Smooth muscle cell (in vitro differentiated cells): ENCODE results near the gene TMC6. TPM values are rescaled to one million over a fixed set of nuclear protein-coding genes. Genes with fewer than 3 reads are reported as not detected.
A peak's percentile ranks its signal among the peaks of the same experiment; 100 is the strongest.

Experiments
- DNase-seq: peaks from one replicate; lab custom pipeline; 2025; ENCODE audit not compliant: unreplicated experiment; lab: John Stamatoyannopoulos, UW
- H2AFZ ChIP-seq: fragments of 200-600 bp; sonication (generic); 2 replicates; pipeline ENCODE4 v1.6.0; 2016; ENCODE audit warnings: antibody characterized with exemption, low read depth, mild to moderate bottlenecking
- H3F3A ChIP-seq: fragments of 200-600 bp; sonication (generic); 2 replicates; pipeline ENCODE4 v1.6.0; 2017; ENCODE audit warnings: antibody characterized with exemption, low read depth
- H3K27ac ChIP-seq: fragments of 200-600 bp; sonication (generic); 2 replicates; pipeline ENCODE4 v1.5.1; 2016; ENCODE audit warnings: low read depth, mild to moderate bottlenecking
- H3K27me3 ChIP-seq: fragments of 200-600 bp; sonication (generic); 2 replicates; pipeline ENCODE4 v1.6.1; 2016; ENCODE audit warnings: low read depth, mild to moderate bottlenecking
- H3K36me3 ChIP-seq: fragments of 200-600 bp; sonication (generic); 2 replicates; pipeline ENCODE4 v1.5.1; 2016; ENCODE audit warnings: low read depth
- H3K4me1 ChIP-seq: fragments of 200-600 bp; sonication (generic); 2 replicates; pipeline ENCODE4 v1.5.1; 2016; ENCODE audit warnings: low read depth
- H3K4me2 ChIP-seq: fragments of 200-600 bp; sonication (generic); 2 replicates; pipeline ENCODE4 v1.6.0; 2016; ENCODE audit warnings: mild to moderate bottlenecking
- H3K4me3 ChIP-seq: fragments of 200-600 bp; sonication (generic); 2 replicates; pipeline ENCODE4 v1.5.1; 2016; ENCODE audit warnings: mild to moderate bottlenecking
- H3K79me2 ChIP-seq: fragments of 200-600 bp; sonication (generic); 2 replicates; pipeline ENCODE4 v1.6.0; 2016; ENCODE audit warnings: low read depth, mild to moderate bottlenecking
- H3K9ac ChIP-seq: fragments of 200-600 bp; sonication (generic); 2 replicates; pipeline ENCODE4 v1.6.0; 2016; ENCODE audit warnings: low read depth
- H3K9me3 ChIP-seq: fragments of 200-600 bp; sonication (generic); replicated peaks from 2 replicates; pipeline ENCODE4 v1.5.1; 2016; ENCODE audit warnings: low read depth
- H4K20me1 ChIP-seq: fragments of 200-600 bp; sonication (generic); 2 replicates; pipeline ENCODE4 v1.6.0; 2016; ENCODE audit warnings: low read depth
- CTCF ChIP-seq: fragments of 200-600 bp; sonication (generic); IDR thresholded peaks from 2 replicates; pipeline ENCODE4 v1.5.1; 2017; ENCODE audit warnings: borderline replicate concordance, mild to moderate bottlenecking, antibody characterized with exemption; ENCODE audit not compliant: insufficient read depth, poor library complexity, severe bottlenecking
- WGBS: methylation state at CpG from one replicate; pipeline ENCODE4 v1.1.7; 2016; ENCODE audit warnings: low lambda C conversion rate; 5-methylcytosine and 5-hydroxymethylcytosine counted together
- polyA plus RNA-seq: library from polyadenylated mRNA; unstranded; fragments of >200 nt; fragmentation: Nextera tagmentation; extraction: Ambion mirVana; gene quantifications from 2 replicates; pipeline ENCODE4 v1.2.1, GENCODE V29; 2016
- total RNA-seq: library from RNA; depleted of rRNA; stranded (reverse); fragments of >200 nt; gene quantifications from 2 replicates; pipeline ENCODE4 v1.2.3, GENCODE V29; 2014

Gene TMC6, protein sequence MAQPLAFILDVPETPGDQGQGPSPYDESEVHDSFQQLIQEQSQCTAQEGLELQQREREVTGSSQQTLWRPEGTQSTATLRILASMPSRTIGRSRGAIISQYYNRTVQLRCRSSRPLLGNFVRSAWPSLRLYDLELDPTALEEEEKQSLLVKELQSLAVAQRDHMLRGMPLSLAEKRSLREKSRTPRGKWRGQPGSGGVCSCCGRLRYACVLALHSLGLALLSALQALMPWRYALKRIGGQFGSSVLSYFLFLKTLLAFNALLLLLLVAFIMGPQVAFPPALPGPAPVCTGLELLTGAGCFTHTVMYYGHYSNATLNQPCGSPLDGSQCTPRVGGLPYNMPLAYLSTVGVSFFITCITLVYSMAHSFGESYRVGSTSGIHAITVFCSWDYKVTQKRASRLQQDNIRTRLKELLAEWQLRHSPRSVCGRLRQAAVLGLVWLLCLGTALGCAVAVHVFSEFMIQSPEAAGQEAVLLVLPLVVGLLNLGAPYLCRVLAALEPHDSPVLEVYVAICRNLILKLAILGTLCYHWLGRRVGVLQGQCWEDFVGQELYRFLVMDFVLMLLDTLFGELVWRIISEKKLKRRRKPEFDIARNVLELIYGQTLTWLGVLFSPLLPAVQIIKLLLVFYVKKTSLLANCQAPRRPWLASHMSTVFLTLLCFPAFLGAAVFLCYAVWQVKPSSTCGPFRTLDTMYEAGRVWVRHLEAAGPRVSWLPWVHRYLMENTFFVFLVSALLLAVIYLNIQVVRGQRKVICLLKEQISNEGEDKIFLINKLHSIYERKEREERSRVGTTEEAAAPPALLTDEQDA
- total RNA-seq (24.1 and 42.2 TPM in 2 replicates), polyA plus RNA-seq (40.2 and 65.3 TPM in 2 replicates)

GRCh38 chr17:78128551-78129350 lies at the start of gene TMC6:
Gene TMC6 (minus strand): TSS chr17:78128755. CDS start chr17:78126832, 1,923 bp downstream.
- DNase-seq: no peak
- peak within 1 kb of the TSS; percentile 90 for H2AFZ ChIP-seq
- peak within 1 kb of the TSS; percentile 99 for H3K4me2 ChIP-seq
- H3K9me3 ChIP-seq: no peaks in the 10 kb centered on the region
- peaks cover 13% of the 10 kb centered on the region for H3K4me1 ChIP-seq
- no peaks in the 10 kb centered on the region for H3K79me2 ChIP-seq
- no peaks in the 10 kb centered on the region for H3K36me3 ChIP-seq
- no peaks in the 10 kb centered on the region for H3F3A ChIP-seq
- peak within 1 kb of the TSS; percentile 91 for H3K4me3 ChIP-seq
- peaks cover 18% of the 10 kb centered on the region for H3K27me3 ChIP-seq
- no peak within 1 kb of the TSS for H3K27ac ChIP-seq
- no peak for TF ChIP-seq CTCF
- peak within 1 kb of the TSS; percentile 66 for H3K9ac ChIP-seq
- WGBS: 8% methylated on average over 29 of the region's 54 CpGs
- H4K20me1 ChIP-seq: no peaks in the 10 kb centered on the region

DNA sequence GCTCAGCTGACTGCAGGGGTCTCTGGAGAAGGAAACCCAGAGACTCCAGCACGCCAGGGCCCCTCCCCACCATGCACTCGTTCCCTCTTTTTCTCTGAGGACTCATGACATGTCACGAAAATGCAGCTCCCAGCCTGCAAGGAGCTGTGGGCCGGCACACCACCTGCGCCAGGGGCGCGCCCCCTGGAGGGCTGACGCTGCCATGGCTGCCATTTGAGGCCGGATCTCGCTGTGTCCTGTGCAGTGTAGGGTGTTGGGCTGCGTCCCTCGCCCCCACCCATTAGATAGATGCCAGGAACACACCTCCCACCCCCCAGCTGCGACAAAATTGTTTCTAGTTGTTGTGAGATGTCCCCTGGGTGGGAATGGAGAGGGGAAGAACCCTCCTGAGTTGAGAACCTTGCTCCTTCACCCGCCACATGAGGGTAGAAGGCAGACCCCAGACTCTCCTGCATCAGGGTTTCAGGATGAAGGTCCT lies 48.0 kb upstream of the TMC6 start:
- Histone ChIP-seq H3K9ac (no peak overlapping the region), H2AFZ (no peak overlapping the region), H3K36me3 (no peaks in the 10 kb centered on the region), H3K27me3 (no peaks in the 10 kb centered on the region), H3K27ac (no peak overlapping the region), H3K9me3 (no peaks in the 10 kb centered on the region), H3F3A (peaks cover 17% of the 10 kb centered on the region), H3K4me3 (no peak overlapping the region), H3K79me2 (no peaks in the 10 kb centered on the region), H3K4me1 (no peaks in the 10 kb centered on the region), H4K20me1 (no peaks in the 10 kb centered on the region), H3K4me2 (no peak overlapping the region)
- DNase-seq: peak; percentile 20
- TF ChIP-seq CTCF: peak; percentile 88
- WGBS: 36% methylated on average over 14 of the region's 14 CpGs

- H3K36me3 ChIP-seq: no peaks in the 10 kb centered on the region
- DNase-seq: no peak
- H3K9ac ChIP-seq: no peak overlapping the region
- H3K27ac ChIP-seq: no peak overlapping the region
- H3K4me2 ChIP-seq: no peak overlapping the region
- no peaks in the 10 kb centered on the region for H3K4me1 ChIP-seq
- no peaks in the 10 kb centered on the region for H3K79me2 ChIP-seq
- H4K20me1 ChIP-seq: peaks cover 2% of the 10 kb centered on the region
- no peaks in the 10 kb centered on the region for H3K27me3 ChIP-seq
- peaks cover 14% of the 10 kb centered on the region for H3F3A ChIP-seq
- H3K9me3 ChIP-seq: no peaks in the 10 kb centered on the region
- H2AFZ ChIP-seq: no peak overlapping the region
- H3K4me3 ChIP-seq: no peak overlapping the region
- no peak for TF ChIP-seq CTCF
- WGBS: 95% methylated on average over 12 of the region's 14 CpGs
Observed at GRCh38 chr17:78175643-78175981, 47.1 kb upstream of the TMC6 start.
